ENCODE measurements around the gene ITPRIPL2. TPM values are rescaled to one million over a fixed set of nuclear protein-coding genes. Genes with fewer than 3 reads are reported as not detected.

ITPRIPL2 gene
- total RNA-seq, 2 donors from 2014 or later: 68.1 to 106 TPM

DNA sequence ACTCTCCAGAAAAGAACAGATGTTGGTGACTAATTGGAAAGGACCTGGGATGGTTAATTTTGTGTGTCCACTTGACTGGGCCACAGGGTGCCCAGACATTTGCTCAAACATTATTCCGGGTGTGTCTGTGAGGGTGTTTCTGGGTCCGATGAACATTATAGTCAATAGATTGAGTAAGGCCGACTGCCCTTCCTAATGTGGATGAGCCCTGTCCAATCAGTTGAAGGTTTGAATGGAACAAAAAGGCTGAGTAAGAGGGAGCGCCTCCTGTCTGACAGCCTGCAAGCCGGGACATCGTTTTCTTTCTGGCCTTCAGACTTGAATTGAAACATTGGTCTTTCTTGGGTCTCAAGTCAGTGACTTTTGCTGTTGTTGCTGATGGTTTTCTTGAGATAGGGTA is 22.8 kb upstream of the ITPRIPL2 start:
- no peak for DNase-seq (ENCODE audit: low spot score)
- intact Hi-C loops (cut with DNase I): loop anchor here in 1 of 2 donors (10.0 kb wide), 1 partner anchor 74 kb away; the partner anchor contains the start of gene SYT17

DNA sequence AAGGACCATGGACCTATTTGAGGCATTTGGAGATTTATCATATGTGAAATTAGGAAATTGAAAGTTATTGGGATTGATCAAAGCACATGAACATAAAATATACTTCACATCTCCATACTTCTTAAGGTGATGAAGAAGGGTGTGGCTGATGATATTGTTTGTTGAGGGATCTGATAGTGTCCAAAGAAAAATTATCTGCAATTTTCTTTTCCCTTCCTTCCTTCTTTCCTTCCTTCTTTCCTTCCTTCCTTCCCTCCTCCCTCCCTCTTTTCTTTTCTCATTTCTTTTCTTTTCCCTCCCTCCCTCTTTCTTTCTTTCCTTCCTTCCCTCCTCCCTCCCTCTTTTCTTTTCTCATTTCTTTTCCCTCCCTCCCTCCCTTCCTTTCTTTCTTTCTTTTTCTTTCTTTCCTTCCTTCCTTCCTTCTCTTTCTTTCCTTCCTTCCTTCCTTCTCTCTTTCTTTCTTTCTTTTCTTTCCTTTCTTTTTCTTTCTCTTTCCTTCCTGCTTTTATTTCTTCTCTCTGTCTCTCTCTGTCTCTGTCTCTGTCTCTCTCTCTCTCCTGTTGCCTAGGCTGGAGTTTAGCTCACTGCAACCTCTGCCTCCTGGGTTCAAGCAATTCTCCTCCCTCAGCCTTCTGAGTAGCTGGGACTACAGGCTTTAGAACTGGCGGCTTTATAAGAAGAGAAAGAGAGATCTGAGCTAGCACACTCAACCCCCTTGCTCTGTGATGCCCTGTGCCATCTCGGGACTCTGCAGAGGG is 20.9 kb upstream of the ITPRIPL2 start:
- no peak for DNase-seq (ENCODE audit: low spot score)
- intact Hi-C loops (cut with DNase I): loop anchor here in 1 of 2 donors (10.0 kb wide), 1 partner anchor 72 kb away; the partner anchor contains the start of gene SYT17

DNA sequence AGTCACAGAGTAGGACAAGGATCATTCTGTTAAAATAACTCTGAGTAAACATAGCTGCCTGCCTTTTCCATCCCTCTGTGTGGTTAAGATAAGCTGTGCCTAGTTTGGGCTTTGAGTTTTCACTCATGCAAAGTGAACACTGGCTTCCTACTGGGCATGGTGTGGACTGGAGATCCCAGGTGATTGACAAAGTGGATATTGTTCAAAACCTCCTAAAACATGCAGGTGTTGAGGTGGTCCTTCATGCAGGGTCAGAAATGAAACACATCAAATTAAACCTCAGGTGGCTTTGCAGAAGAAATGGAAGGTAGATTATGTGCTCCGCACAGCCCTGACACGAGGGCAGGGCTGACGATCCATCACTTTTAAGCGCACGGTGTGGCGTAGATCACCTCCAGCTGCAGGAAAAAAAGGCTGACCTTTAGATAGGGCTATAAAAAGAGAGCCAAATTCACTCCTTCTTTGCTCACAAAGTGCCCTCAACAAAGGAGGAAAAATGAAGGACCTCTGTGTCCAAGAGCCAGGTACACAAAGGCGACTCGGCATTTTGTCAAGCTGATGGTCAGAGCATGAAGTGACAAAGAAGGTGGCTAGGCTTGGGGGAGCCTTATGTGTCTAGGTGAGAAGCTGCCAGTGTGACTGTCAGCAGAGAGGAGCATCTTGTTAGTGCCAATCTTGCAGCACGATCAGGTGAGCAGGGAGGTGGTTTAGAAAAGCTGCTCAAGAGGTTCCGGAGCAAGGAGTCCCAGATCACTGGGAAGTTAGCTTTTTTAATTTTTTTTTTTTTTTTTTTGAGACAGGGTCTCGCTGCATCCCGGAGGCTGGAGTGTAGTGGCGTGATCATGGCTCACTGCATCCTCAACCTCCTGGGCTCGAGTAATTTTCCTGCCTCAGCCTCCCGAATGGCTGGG is 19.9 kb upstream of the ITPRIPL2 start:
- intact Hi-C loops (cut with DNase I): loop anchor here in 1 of 2 donors (10.0 kb wide), 1 partner anchor 71 kb away; the partner anchor contains the start of gene SYT17
- no peak for DNase-seq (ENCODE audit: low spot score)

DNA sequence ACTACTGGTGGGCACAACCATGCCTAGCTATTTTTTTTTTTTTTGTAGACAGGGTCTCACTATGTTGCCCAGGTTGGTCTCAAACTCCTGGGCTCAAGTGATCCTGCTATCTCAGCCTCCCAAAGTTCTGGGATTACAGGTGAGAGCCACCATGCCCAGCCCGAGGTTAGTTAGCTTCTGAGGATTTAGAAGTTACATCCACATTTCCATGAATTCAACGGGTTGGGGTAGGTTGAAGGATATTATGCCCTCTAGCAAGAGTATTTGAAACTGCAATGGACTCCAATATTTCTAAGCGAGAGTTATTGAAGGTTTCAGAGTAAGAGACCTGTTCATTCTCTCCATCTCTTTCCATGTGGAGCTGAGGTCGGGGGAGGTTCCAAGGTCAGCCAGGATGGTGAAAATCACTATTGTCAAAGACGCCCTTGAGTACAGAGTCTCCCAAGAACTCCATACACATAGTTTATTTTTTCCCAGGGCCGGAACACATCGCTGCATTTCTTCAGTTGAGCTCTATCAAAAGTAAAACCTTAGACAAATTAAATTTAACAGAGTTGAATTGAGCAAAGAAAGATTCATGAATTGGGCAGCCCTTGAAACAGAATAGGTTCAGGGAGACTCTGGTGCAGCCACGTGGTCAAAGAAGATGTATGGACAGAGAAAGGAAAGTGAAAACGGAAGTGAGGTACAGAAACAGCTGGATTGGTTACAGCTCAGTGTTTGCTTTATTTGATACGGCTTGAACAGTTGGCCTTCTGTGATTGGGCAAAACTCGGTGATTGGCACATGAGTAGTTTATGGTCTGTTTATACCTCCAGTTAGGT is 19.0 kb upstream of the ITPRIPL2 start:
- no peak for DNase-seq (ENCODE audit: low spot score)
- intact Hi-C loops (cut with DNase I): loop anchor here in 1 of 2 donors (10.0 kb wide), 1 partner anchor 70 kb away; the partner anchor contains the start of gene SYT17

DNA sequence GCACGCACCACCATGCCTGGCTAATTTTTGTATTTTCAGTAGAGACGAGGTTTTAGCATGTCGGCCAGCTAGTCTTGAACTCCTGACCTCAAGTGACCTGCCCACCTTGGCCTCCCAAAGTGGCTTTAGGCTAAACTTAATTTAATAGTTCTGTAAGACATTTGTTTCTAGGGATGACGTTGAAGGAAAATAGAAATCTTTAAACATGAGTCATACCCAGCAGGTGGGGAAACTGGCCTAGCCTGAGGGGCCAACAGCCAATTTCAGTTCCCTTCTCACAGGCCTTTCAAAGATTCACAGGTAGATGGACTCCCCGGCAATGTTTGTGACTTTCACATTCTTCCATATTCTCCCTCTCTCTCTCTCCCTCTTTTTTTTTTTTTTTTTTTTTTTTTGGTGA is 18.1 kb upstream of the ITPRIPL2 start:
- intact Hi-C loops (cut with DNase I): loop anchor here in 1 of 2 donors (10.0 kb wide), 1 partner anchor 69 kb away; the partner anchor contains the start of gene SYT17
- DNase-seq (ENCODE audit: low spot score): no peak

DNA sequence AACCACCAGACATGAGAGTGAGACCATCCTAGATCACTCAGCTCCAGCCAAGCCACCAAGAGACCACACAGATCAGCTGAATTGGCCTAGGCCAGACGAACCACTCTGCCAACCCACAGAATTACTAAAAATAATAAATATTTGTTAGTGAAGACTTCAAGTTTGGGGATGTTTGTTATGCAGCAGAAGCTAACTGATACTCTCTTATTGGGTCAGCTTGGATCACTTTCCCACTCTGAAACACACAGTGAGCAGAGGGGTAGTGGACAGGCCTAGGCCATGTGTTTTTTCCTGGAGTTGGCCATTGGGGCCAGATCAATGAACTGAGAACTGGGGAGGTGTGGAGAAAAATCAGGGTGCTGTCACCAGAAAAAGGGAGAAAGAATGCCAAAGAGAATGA is 15.6 kb upstream of the ITPRIPL2 start:
- intact Hi-C loops (cut with DNase I): loop anchor here in 1 of 2 donors (10.0 kb wide), 1 partner anchor 67 kb away; the partner anchor contains the start of gene SYT17
- no peak for DNase-seq (ENCODE audit: low spot score)

DNA sequence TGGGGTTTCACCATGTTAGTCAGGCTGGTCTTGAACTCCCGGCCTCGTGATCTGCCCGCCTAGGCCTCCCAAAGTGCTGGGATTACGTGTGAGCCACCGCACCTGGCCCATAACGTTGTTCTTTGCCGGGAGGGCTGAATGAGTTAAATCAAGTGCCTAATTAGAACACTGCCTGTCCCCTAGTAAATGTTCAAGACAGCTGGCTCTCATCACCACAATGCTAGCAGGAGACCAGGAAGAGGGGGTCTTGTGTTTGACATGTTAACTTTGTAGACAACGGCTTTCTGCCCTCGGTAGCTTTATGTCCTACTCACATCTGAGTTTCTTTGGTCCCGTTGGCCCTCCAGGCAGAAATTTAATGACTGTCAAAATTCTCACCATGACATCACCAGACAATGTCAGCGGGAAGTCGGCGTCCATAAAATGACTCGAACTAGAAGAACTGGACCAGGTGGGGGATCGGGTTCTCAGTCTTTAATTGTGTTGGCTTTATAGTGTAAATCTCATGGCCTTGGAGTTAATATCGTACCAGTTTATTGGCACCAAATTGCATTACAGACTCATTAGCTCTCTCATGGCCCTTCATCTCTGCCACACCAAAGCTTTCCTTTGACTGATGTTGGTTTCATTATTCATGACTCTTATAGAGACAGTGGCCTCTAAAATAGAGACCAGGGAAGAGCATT is 11.4 kb upstream of the ITPRIPL2 start:
- intact Hi-C loops (cut with DNase I): no loop called here
- DNase-seq (ENCODE audit: low spot score): no peak

DNA sequence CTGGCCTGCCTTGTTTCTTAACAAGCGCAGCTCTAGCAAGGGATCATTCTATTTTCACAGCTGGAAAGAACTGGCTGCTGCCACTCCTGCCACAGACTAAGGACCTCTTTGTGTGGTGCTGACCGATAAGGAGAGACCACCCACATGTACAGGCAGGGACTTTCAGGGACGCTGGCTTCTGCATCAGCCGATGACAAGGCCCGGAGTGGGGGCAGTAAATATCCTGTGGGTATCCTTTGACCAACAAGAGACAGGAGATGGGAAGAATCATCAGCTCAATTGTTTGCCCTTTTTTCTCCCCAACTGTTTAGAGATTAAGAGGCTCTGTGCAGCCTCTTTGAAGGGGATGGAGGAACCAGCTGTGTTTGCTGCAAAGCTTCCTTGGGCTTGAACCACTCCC is 9.2 kb upstream of the ITPRIPL2 start:
- no peak for DNase-seq (ENCODE audit: low spot score)
- intact Hi-C loops (cut with DNase I): no loop called here

DNA sequence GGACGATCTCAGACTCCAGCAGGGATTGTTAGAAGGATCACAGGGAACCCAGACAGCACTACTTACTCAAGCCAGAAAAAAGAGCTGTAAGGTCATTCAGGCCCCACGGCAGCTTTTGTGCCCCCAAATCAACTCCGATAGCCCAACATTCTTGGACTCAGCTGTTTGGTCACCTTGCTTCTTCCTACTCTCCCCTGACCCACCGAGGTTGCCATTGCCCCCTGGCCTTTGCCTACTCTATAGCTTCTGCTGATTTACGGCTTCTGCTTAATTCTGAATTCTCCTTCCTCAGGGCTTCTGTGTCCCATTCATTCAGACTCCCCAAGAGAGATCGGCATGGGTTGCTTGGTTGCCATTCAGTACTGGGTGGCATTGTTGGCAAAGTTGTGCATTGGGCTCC is 8.6 kb upstream of the ITPRIPL2 start:
- intact Hi-C loops (cut with DNase I): no loop called here
- no peak for DNase-seq (ENCODE audit: low spot score)

DNA sequence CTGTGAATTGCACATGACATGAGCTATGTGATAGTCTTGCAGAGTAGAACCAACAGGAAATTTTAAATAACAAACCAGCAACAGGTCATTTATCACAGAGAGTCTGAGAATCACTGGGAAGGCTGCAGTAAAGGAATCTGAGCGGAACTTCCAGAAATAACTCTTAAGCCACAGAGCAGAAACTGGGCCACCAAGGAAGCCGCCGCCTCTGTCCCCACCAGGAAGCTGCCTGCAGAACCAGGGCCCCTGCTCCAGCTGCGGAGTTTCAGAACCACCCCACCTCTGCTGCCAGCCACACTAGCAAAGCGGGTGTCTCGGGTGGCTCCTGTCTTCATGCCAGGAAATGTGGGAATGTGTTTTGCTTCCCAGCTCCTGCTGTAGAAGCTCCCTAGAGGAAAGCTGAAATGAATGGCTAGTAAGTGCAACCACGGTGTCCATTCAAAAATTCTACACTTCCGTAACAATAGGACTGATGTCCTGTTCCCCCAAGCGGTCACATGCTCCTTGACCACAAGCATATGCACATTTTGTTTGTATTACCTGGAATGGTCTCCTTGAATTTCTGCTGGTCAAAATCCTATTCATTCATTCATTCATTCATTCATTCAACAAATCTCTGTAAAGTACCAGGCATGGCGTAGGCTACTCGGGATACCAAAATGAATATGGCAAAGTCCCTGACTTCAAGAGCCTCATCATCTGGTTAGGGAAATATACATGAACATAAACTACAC is 7.7 kb upstream of the ITPRIPL2 start:
- no peak for DNase-seq (ENCODE audit: low spot score)
- intact Hi-C loops (cut with DNase I): no loop called here

DNA sequence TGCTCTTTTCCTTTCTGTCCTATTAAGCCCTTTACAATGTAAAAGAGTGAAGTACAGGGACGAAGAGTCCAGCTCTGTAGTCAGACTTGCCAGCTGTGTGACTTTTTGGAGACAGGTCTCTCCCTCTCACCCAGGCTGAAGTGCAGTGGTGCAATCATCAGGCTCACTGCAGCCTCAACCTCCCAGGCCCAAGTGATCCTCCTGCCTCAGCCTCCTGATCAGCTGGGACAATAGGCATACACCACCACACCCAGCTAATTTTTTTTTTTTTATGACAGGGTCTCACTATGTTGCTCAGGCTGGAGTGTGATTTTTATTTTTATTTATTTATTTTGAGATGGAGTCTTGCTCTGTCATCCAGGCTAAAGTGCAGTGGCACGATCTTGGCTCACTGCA is 7.1 kb upstream of the ITPRIPL2 start:
- intact Hi-C loops (cut with DNase I): no loop called here
- DNase-seq (ENCODE audit: low spot score): no peak

DNA sequence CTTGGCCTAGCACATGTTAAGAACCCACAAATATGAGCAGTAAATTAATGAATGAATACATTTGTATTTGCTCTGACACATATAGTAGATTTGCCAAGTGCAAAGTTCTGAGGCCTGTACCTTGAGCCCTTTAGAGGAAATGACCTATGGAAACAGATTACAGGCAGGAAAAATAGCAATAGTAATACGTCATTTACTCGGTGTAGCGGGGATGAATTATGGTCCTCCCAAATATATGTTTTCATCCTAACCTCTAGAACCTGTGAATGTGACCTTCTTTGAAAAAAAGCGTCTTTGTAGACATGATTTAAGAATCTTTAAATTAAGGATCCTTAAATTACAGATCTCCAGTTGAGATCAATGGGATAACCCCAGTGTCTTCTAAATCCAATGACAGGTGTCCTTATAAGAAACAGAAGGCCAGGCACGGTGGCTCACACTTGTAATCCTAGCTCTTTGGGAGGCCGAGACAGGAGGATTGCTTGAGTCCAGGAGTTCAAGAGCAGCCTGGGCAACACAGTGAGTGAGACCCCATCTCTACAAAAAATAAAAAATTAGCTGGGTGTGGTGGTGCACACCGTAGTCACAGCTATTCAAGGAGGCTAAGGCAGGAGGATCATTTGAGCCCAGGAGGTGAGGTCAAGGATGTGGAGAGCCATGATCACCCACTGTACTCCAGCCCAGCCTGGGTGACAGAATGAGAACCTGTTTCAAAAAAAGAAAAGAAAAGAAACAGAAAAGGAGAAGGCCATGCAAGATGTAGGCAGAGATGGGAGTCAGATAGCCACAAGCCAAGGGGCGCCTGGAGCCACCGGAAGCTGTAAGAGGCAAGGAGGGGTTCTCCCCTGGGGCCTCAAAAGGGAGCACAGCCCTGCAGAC is 5.1 kb upstream of the ITPRIPL2 start:
- intact Hi-C loops (cut with DNase I): no loop called here
- DNase-seq (ENCODE audit: low spot score): no peak

DNA sequence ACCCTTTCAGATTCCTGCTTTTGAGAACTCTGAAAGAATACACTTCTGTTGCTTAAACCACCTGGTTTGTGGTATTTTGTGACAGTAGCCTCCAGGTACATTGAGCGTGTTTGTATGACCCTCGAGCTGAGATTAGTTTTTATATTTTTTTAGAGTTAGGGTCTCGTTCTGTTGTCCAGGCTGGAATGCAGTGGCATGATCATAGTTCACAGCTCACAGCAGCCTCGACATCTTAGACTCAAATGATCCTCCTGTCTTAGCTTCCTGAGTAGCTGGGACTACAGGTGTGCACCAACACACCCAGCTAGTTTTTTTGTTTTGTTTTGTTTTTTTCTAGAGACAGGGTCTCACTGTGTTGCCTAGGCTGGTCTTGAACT is 4.5 kb upstream of the ITPRIPL2 start:
- intact Hi-C loops (cut with DNase I): no loop called here
- no peak for DNase-seq (ENCODE audit: low spot score)

DNA sequence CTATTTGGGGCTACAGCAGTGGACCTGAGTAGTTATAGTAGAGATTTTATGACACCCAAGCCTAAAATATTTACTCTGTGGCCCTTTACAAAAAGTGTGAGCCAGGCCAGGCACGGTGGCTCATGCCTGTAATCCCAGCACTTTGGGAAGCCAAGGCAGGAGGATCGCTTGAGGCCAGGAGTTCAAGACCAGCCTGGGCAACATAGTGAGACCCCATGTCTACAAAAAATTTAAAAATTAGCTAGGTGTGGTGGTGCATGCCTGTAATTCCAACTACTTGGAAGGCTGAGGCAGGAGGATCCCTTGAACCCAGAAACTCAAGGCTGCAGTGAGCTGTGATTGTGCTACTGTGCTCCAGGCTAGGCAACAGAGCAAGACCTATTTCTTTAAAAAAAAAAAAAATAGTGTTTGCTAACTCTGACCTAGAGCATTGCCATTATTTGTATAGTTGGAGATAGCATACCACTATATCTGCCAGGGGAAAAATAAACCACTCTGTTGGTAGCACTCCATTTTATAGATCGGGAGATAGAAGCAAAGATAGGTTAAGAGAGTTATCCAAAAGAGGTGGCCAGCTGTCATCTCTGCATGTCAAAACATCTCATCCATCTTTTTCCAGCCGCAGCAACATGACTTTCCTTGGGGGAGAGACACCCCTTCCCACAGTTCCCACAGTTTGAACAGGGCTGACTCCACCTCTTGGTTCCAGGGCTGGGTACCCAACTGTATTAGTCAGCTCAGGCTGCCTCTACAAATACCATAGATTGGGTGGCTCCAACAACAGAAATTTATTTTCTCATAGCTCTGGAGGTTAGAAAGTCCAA is 3.0 kb upstream of the ITPRIPL2 start:
- intact Hi-C loops (cut with DNase I): no loop called here
- DNase-seq (ENCODE audit: low spot score): no peak

DNA sequence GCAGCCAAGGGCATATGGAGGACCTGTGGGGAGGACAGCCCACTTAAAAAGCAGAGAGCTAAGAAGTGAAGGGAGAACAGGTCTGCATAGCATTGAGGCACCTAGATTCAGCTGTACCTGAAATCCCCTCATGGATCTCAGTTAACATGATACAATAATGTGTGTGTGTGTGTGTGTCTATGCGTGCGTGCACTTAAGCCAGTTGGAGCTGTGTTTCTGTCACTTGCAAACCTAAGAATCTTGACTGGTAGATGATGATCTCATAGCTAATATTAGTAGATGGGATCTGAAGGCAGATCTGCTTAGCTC is 1.7 kb upstream of the ITPRIPL2 start:
- intact Hi-C loops (cut with DNase I): no loop called here
- no peak for DNase-seq (ENCODE audit: low spot score)

DNA sequence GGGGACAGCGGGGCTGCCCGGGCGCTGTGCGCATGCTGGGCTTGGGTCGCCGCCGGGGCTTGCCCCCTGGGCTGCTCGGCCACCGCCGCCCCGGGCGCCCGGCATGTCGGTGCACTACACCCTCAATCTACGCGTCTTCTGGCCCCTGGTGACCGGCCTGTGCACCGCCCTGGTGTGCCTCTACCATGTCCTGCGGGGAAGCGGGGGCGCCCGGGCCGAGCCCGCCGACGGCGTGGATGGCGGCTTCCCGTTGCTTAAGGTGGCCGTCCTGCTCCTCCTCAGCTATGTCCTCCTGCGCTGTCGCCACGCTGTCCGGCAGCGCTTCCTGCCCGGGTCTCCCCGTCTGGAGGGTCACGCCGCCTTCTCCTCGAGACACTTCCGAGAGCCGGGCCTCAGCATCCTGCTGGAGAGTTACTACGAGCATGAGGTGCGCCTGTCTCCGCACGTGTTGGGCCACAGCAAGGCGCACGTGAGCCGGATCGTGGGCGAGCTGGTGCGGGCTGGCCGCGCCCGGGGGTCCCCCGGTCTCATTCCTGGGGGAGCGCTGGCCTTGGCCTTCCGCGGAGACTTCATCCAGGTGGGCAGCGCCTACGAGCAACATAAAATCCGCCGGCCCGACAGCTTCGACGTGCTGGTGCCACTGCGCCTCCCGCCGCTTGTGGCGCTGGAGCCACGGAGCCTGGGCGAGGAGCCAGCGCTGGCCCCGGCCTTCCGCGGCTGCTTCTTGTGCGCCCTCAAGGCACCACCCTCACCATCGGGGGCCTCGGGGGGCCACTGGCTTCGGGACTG is 789 bp downstream of the ITPRIPL2 start:
- peak; percentile 93 for DNase-seq (ENCODE audit: low spot score)
- intact Hi-C loops (cut with DNase I): no loop called here
